Transverse colon (tissue), 4 donors: Measurements from ENCODE around the gene THSD4.

Experiments used
- EP300 ChIP-seq: sonication (generic); formaldehyde crosslinking; IDR thresholded peaks from one replicate; pipeline ENCODE4 v1.6.1; 2017; ENCODE audit warnings: antibody characterized with exemption, low read depth
- POLR2A ChIP-seq: fragments of 450-650 bp; IDR thresholded peaks from one replicate; pipeline ENCODE4 v1.6.1; 2016; ENCODE audit warnings: antibody characterized with exemption, mild to moderate bottlenecking, moderate library complexity
- POLR2AphosphoS5 ChIP-seq, 3 donors: sonication (generic); formaldehyde crosslinking; IDR thresholded peaks; one replicate each; pipeline ENCODE4 v1.6.1; 2016; ENCODE audit warnings: antibody characterized with exemption in 3 of 3
- TF ChIP-seq, protein P1 (sequence below), 5 experiments: fragments of 200-600 bp in 3 of 5; fragments of 450-650 bp in 2 of 5; sonication (generic) in 3 of 5; IDR thresholded peaks; 1 replicate in 2 of 5; 2 replicates in 3 of 5; pipeline ENCODE4 v1.5.1; 2016 to 2017; ENCODE audit warnings: antibody characterized with exemption in 5 of 5, inconsistent platforms in 3 of 5, mild to moderate bottlenecking in 2 of 5, moderate library complexity in 1 of 5

- TF ChIP-seq POLR2A (no peak), POLR2AphosphoS5 (IDR thresholded peaks at IDR 0.05) (no peak), EP300 (no peak)
- TF ChIP-seq, protein P1, sequence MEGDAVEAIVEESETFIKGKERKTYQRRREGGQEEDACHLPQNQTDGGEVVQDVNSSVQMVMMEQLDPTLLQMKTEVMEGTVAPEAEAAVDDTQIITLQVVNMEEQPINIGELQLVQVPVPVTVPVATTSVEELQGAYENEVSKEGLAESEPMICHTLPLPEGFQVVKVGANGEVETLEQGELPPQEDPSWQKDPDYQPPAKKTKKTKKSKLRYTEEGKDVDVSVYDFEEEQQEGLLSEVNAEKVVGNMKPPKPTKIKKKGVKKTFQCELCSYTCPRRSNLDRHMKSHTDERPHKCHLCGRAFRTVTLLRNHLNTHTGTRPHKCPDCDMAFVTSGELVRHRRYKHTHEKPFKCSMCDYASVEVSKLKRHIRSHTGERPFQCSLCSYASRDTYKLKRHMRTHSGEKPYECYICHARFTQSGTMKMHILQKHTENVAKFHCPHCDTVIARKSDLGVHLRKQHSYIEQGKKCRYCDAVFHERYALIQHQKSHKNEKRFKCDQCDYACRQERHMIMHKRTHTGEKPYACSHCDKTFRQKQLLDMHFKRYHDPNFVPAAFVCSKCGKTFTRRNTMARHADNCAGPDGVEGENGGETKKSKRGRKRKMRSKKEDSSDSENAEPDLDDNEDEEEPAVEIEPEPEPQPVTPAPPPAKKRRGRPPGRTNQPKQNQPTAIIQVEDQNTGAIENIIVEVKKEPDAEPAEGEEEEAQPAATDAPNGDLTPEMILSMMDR (IDR thresholded peaks at IDR 0.05): no peak
Observed at GRCh38 chr15:71781965-71782265, 666.6 kb downstream of the THSD4 start.
